DMS 273 (cell line): ENCODE measurements around the gene TCHP.

Experiments used
- DNase-seq: peaks from one replicate; lab custom pipeline; 2025; ENCODE audit not compliant: unreplicated experiment; lab: John Stamatoyannopoulos, UW

TCHP gene

DNA sequence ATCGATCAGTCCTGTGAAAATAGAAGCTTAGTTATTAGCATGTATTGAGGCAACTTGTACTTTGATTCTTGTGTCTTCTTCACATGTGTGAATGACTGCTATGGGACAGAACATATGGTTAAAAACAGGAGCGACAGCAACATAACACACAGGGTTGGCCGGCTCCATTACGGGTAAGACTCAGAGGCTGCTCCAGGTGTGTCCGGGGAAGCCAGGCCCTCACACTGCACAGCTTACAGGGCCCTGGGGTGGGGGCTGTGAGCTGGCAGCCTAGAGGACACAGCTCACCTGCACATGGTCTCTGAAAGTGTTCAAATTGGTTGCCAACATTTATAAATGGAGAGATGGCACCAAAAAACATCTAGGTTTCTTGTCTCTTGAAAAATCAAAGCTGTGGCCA lies 31.1 kb downstream of the TCHP start:
- no peak for DNase-seq

DNA sequence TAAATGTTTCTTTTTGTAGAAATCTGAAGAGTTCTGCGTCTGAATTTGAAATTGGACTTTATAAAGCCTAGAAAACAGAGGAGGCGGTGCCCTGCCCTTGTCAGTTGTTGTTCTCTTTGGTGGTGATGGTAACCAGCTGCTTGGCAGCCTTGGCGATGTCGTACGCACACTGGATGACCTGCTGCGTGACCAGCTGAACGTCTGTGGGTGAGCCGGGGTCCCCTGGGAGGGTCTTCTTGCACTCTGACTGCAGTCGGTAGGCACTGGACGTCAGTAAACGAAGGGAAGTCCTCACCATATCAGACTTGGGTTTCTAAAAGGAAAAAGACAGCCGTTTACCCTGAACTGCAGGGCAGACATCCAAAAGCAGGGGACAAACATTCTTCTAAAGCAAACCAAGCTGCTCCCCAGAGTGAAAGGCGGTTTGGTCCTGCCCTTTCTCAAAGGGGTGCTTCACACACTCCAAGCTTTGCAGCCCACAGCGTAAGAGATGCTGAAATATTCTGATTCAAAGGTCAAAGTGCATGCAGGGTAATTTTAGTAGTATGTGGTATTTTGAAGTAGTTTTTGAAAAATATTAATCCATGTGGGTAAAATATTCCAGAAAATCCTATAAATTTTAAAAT lies 32.9 kb downstream of the TCHP start:
- no peak for DNase-seq

DNA sequence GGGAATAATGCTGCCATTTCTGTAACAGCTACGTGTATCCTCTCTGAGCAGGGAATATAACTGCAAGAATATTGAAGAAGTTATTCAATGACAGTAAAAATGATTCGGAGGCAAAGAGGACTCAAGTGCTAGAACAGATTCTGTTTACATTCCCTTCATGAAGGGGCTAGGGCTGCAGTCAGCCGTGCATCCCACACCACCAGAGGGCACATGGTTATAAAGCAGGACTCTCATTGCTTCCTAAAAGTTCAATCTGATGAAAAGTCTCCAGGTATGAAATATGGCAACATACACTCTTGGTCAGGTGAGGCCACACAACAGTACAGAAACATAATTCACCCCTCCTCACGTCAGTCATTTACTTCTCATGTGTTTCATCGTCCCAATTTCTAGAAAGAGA lies 34.0 kb downstream of the TCHP start:
- peak; percentile 10 for DNase-seq

DNA sequence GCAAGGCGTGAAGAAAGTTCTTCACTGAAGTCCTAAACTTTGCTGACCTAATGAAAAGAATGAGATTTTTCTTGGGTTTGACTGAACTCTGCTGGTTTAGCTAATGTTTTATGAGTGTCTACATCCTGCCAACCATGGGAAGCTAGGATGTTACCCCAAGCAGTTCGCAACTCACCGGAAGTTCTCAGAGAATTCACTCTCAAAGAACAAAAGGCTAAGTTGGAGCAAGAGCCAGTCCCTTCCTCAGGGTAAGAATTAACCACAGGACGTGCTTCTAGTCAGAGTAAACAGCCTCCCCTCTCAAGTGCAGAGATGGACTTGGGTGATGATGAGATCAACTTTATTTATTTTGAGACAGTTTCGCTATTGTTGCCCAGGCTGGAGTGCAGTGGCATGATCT lies 37.3 kb downstream of the TCHP start:
- no peak for DNase-seq

DNA sequence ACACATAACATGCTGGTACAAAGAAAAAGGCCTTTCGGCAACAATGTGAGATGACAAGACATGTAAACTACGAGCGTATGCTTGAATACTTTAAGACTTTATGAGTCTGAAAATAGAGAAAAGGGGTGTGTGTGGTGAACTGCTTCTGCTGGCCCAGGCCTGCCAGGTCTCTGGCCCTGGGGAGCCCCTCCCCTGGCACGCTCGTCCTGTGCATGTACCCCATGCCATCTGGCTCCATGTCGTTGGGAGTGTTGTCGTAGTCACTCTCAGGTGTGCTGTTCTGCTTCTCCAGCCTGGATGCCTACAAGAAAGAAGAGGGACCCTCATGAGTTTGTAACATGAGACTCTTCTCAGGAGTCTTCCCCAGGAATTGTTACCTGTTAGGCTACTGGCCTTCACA lies 38.9 kb downstream of the TCHP start:
- DNase-seq = no peak

DNA sequence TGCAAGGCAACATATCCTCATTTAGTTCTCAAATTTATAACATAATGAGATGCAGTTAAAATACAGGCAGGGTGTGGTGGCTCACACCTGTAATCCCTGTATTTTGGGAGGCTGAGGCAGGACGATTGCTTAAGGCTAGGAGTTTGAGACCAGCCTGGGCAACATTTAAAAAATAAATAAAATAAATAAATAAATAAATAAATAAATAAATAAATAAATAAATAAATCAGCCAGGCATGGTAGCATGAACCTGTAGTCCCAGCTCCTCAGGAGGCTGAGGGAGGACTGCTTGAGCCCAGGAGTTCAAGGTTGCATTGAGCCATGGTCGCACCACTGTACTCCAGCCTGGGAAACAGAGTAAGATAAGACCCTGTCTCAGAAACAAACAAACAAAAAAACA lies 39.4 kb downstream of the TCHP start:
- DNase-seq = no peak

DNA sequence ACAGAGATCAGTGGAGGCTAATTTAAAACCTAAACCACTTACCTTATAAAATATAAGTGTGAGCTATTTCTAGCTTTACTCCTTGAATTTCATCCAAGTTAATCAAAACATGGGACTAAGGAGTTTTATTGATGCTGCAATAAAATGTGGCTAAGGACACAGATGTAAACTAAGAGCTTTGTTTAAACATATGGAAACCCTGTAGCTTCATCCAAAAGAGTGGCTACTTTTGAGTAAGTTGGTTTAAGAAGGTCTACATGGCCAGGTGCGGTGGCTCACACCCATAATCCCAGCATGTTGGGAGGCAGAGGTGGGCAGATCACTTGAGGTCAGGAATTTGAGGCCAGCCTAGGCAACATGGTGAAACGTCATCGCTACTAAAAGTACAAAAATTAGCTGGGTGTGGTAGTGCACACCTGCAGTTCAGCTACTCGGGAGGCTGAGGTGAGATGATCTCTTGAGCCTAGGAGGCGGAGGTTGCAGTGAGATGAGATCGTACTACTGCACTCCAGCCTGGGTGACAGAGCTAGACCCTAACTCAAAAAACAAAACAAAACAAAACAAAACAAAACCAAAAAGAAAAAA lies 40.4 kb downstream of the TCHP start:
- no peak for DNase-seq

DNA sequence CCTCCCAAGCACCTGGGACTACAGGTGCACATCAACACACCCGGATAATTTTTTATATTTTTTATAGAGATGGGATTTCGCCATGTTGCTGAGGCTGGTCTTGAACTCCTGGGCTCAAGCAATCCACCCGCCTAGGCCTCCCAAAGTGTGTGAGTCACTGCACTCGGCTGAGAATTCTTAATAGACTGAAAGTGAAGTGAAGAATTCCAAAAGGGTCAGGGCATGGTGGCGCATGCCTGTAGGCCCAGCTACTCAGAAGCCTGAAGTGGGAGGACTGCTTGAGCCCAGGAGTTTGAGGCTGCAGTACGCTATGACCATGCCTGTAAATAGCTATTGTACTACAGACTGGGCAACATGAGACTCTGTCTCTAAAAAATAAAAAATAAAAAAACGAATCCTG lies 43.7 kb downstream of the TCHP start:
- DNase-seq = no peak

DNA sequence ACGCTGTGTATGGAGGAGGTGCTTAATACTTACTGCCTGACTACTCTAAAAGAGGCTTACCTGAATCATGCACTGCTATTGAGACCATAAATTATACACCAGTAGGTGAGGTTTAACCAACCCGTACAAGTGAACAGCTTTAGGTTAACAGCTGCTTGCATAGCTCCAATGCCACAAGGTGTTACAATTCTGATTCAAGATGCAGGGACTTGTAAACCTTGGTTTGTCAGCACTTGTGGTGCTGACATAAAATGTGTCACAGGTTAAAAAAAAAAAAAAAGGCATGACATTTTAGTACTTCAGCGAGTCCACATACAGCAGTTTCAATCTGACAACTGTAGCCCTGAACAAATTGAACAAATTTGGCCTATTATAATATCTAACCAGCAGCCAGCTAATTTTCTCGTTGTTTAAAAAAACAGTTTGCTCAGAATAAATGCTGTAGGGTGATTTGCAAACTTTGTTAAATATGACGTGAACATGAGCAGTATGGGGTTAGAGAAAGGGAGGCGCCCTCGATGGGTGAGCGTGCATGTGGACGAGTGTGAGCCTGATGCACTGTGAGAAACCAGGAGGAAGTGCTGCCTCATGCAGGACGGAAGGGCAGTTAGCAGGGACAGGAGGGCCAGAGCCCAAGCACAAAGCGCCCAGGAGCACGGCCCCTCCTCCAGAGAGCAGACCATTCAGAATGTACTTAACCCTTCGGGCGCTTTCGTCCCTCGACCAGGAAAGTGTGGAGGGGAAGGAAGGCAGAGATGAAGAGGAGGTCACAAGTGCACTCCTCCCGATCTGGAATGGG lies 44.7 kb downstream of the TCHP start:
- no peak for DNase-seq

DNA sequence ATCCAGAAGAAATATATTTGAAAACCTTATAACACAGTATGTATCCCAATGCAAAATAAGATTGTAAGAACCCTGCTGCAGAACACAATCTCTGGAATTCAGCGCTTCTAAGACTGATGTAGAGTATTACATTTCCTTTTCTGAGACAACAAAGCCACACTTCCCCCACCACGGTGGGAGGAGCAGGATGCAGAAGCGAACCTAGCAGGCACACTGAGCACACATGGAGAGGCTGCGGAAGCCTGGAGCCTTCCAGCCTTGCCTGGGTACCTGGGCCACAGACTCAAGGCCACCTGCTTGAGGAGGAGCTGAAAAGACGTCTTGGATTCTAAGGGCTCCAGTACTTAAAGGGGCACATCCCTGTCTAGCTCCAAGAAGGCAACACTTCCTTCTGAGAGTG lies 46.4 kb downstream of the TCHP start:
- no peak for DNase-seq

DNA sequence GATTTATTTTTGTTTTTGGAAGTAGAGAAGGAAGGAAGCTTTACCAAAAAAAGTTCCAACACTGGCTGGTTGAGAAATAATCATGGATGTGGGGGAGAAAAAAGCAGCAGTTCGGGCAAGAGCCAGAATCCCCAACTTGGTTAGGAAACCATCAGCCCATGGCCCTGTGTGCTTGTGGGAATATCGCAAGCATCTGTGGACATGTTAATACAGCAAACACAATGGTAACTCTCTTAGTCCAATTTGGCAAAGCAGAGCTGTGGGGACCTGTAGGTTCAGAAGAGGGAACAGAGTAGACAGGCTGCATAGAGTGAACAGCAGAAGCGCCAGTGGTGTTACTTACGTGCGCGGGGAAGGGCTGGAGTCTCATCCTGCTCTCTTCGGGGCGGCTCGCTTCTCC lies 46.8 kb downstream of the TCHP start:
- DNase-seq = no peak

DNA sequence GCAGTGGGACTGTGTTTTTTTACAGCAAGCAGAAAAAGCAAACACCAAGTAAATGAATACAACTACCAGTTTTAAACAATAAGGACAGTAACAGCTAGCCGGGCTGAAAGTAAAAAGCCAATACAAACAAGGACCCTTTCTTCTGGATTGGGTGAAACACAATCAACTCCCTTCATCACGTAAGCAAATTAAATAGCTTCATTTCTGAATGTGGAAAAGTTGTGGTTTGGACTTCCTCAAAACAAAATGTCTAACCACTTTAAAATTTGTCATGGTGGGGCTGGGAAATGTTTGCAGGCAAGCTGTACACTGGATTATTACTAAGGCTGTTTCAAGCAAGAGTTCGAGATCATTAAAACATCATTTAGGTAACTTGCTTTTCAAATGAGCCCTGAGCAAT lies 47.4 kb downstream of the TCHP start:
- no peak for DNase-seq

DNA sequence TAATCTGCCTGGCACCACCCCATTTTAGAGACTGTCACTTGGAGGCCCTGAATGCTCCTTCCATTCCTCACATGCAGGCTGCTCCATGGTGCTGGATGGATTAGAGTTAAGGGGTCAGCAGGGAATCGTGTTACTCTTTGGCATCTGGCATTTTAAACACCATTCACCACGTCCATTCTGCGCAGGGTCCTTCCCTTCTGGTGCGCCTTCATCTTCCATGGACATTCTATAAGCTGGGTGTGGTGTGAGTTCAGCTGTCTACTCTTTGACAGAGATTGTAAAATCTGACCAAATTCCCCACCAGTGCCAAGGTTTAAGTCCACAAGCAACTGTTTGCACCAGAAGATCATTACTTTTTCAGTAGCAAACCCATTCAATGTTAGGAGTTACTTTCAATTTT lies 48.3 kb downstream of the TCHP start:
- DNase-seq = no peak

DNA sequence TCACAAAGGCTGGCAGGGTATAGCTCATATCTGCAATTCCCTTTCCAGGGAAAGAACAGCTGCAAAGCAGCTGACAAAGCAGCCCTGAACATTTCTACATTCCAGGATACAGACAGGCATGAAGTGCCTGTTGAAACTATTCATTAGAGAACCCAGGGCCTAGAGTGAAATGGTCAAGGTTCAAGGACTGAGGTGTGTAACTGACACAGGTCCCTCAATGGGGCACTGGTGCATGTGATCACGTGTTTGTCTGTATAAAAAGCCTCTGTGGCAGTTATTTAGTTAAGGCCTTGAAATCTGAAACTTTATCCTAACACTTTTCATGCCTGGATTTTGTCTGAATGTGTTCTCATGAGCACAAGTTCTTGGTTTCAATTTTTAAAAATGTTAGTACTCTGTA lies 49.0 kb downstream of the TCHP start:
- DNase-seq = no peak

DNA sequence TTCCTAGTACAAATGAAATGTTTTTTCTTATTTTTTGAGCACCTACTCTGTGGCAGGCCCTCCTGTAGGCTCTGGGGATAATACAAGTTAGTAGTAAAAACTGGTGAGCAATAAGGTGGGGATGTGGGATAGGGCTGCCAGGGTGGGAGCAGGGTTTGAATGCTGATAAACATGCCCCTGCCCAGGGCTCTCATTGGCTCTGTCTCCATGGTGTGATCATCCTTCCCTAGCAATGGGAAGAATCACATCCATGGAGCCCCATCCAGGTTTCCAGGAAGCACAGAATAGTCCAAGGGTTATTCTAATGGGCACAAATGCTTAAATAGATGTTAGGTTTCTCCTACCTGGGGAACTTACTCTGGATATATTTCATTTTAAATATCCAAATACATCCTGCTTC lies 50.6 kb downstream of the TCHP start:
- DNase-seq = no peak

DNA sequence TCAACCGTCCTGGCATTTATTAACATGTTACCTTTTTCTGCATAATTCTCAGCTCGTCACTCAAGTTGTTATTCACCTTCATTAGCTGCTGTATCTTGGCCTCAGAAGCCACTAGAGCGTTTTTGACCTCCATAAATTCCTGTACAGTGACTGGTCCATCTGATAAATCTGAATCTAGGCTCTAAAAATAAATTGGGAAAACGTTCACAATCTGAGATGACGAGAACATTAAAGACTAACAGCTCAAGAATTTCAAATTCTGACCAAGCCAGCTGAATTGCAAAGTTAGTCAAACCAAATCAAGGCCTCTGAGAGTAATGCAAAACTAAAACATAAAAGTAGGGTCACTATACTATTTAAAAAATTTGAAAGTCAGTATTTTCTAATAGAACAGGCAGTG lies 51.1 kb downstream of the TCHP start:
- DNase-seq = no peak

DNA sequence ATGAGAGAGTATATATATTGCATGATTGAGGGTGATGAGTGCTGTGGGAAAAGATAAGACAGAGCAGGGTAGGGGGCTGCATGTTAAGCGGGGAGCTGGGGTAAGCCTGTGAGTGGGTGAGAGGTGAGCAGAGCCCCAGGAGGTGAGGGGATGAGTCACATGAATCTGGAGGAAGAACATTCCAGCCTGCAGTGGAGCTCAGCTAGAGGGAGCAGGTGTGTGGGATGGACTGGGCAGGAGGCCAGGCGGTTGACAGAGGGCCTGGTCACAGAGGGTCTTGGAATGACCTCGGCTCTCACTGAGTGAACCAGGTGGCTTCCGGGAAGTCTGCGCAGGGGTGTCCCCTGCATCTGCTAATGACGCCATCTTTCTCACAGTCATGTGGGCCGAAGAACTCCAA lies 51.7 kb downstream of the TCHP start:
- DNase-seq = peak; percentile 48

DNA sequence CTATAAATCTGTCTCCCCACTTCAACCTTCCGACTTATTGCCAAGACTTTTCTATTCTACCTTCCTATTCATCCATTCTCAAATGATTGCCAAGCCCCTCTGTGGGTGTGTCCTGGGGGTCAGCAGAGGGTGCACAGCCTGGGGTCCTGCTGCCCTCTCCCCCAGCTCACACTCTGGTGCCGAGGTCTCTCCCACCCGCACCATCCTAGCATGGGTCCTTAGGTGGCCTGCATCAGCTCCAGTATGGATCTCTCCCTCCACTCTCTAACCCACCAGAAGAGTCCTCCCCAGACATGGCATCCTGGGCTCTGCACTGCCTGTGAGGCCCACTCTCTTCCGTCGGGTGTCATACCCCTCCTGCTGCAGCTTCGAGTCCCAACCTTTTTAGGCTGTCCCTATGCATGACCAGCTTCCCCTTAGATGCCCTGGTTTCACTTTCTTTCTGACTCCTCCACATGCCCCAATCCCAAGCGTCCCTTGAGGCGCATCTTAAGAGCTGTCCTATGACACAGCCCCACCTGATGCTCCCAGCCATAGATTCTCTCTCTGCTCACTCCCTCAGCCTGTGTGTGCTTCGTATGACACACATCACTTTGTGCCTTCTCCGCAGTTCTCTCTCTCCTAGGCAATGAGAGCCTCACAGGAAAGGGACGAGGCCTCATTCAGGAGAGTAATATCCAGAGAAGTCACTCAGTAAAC lies 52.2 kb downstream of the TCHP start:
- no peak for DNase-seq

DNA sequence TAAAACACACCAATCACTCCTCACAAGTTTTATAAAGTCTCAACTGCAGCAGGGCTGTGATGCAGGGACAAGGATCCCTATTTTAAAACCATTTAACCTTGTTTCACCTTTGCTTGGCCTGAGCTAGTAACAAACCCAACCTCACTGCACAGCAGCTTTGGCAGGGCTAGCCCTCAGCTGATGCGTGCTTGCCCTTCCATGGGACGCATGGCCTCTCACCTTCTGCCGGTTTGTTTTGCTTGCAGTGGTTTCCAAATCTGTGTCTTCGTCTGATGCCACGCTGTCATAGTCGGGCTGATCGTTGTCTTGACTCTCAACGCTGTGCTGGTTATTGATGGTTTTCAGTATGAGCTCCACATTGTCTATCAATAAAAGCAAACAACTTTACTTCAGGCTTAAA lies 52.8 kb downstream of the TCHP start:
- DNase-seq = no peak

DNA sequence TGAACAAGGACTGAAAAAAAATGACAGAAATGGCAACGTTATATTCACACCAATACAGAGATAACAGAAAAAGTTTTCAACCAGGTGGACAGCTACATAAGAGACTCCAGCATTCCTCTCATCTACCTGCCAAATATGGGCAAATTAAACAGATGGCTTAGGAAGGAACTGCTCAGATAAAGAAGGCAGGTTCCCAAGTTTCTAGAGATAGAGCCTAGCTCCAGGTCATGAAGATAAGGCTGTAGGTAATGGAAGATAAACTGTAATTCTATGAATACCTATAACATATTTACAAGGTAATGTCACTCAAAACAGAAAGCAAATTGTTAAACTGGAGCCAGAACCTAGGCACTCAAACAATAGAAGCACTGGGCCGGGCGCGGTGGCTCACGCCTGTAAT lies 53.6 kb downstream of the TCHP start:
- DNase-seq = no peak

DNA sequence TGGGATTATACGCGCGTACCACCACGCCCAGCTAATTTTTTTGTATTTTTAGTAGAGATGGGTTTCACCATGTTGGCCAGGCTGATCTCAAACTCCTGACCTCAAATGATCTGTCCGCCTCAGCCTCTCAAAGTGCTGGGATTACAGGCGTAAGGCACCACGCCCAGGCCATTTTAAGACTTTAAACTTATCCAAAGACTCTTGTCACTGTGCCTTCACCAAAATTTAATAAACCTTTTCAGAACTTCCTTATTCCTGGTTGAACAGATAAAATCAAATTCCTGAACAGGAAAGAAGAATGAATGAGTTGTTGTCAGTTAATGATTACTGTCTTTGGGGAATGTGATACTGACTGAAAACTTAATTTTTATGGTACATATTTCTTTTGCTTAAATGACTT lies 58.3 kb downstream of the TCHP start:
- DNase-seq = no peak
